Endothelial cell of umbilical vein (primary cell): Measurements from ENCODE around the gene ZC3H12C.

ENCODE experiments used
- CTCF ChIP-seq, 2 donors: IDR thresholded peaks; 1 replicate in 1 of 2; 2 replicates in 1 of 2; pipeline ENCODE4 v1.5.1; 2011; ENCODE audit warnings: low read length in 2 of 2, mild to moderate bottlenecking in 2 of 2, moderate library complexity in 2 of 2, control low read depth in 1 of 2, inconsistent platforms in 1 of 2, low read depth in 1 of 2; ENCODE audit not compliant: insufficient read depth in 1 of 2; ENCODE audit errors: extremely low read depth in 1 of 2
- POLR2AphosphoS5 ChIP-seq: IDR thresholded peaks from 2 replicates; pipeline ENCODE4 v1.6.1; 2012; ENCODE audit warnings: low read depth, mild to moderate bottlenecking, control low read depth, low read length, moderate library complexity; ENCODE audit not compliant: insufficient read depth

- TF ChIP-seq CTCF (IDR thresholded peaks at IDR 0.05; ENCODE audit: extremely low read depth in 1 of 2, insufficient read depth in 1 of 2, low read depth in 1 of 2, low read length in 2 of 2): no peak
- no peak for TF ChIP-seq POLR2AphosphoS5
These were observed 17.7 kb downstream of the ZC3H12C start for GRCh38 chr11:110110854-110111253.
